H9 (cell line): ENCODE data around the gene LSS. TPM values are rescaled to one million over a fixed set of nuclear protein-coding genes. Genes with fewer than 3 reads are reported as not detected.

Experiments used
- DNase-seq: peaks from one replicate; pipeline ENCODE4 v3.0.0-alpha.2; 2017
- H2AFZ ChIP-seq: one replicate; pipeline ENCODE4 v1.6.1; 2013; ENCODE audit warnings: mild to moderate bottlenecking, low read length, control low read depth, moderate library complexity
- H2AK5ac ChIP-seq: 2 replicates; pipeline ENCODE4 v1.6.1; 2013; ENCODE audit warnings: low read length, control low read depth, mixed read lengths; ENCODE audit not compliant: insufficient read length
- H2BK120ac ChIP-seq: one replicate; pipeline ENCODE4 v1.6.1; 2013; ENCODE audit warnings: low read depth, mild to moderate bottlenecking, low read length, control low read depth, inconsistent platforms; ENCODE audit not compliant: poor library complexity, severe bottlenecking
- H2BK12ac ChIP-seq: 2 replicates; pipeline ENCODE4 v1.6.1; 2013; ENCODE audit warnings: low read length, control low read depth, mixed read lengths, low read depth; ENCODE audit not compliant: insufficient read length
- H2BK15ac ChIP-seq: 2 replicates; pipeline ENCODE4 v1.6.1; 2013; ENCODE audit warnings: low read depth, low read length, control low read depth
- H2BK20ac ChIP-seq: one replicate; pipeline ENCODE4 v1.6.1; 2013; ENCODE audit warnings: low read depth, mild to moderate bottlenecking, low read length, control low read depth, inconsistent platforms; ENCODE audit not compliant: poor library complexity, severe bottlenecking
- H2BK5ac ChIP-seq: 2 replicates; pipeline ENCODE4 v1.6.1; 2013; ENCODE audit warnings: low read length, control low read depth, mixed read lengths; ENCODE audit not compliant: insufficient read length
- H3K14ac ChIP-seq: 2 replicates; pipeline ENCODE4 v1.6.1; 2013; ENCODE audit warnings: low read length, control low read depth; ENCODE audit not compliant: insufficient read depth
- H3K18ac ChIP-seq: 2 replicates; pipeline ENCODE4 v1.6.1; 2013; ENCODE audit warnings: low read depth, mild to moderate bottlenecking, mixed read lengths, low read length, control low read depth; ENCODE audit not compliant: insufficient read length
- H3K23ac ChIP-seq: 2 replicates; pipeline ENCODE4 v1.6.1; 2013; ENCODE audit warnings: low read length, control low read depth, mixed read lengths, low read depth; ENCODE audit not compliant: insufficient read length
- H3K23me2 ChIP-seq: 2 replicates; pipeline ENCODE4 v1.6.1; 2013; ENCODE audit warnings: low read depth, mild to moderate bottlenecking, mixed read lengths, low read length, control low read depth; ENCODE audit not compliant: insufficient read length, poor library complexity, severe bottlenecking
- H3K27ac ChIP-seq: 2 replicates; pipeline ENCODE4 v1.5.1; 2013; ENCODE audit warnings: low read length, control low read depth, mixed read lengths, low read depth; ENCODE audit not compliant: insufficient read length
- H3K27me3 ChIP-seq: 2 replicates; pipeline ENCODE4 v1.6.1; 2013; ENCODE audit warnings: low read length, control low read depth, inconsistent platforms; ENCODE audit not compliant: insufficient read depth
- H3K4ac ChIP-seq: 2 replicates; pipeline ENCODE4 v1.6.1; 2013; ENCODE audit warnings: low read depth, mild to moderate bottlenecking, control low read depth, inconsistent platforms, low read length, moderate library complexity
- H3K4me1 ChIP-seq: 2 replicates; pipeline ENCODE4 v1.6.1; 2013; ENCODE audit warnings: low read length, control low read depth, inconsistent platforms; ENCODE audit not compliant: insufficient read depth
- H3K4me2 ChIP-seq: 2 replicates; pipeline ENCODE4 v1.6.1; 2013; ENCODE audit warnings: low read length, control low read depth, mixed read lengths; ENCODE audit not compliant: insufficient read length, insufficient read depth
- H3K56ac ChIP-seq: 2 replicates; pipeline ENCODE4 v1.6.1; 2013; ENCODE audit warnings: low read depth, mild to moderate bottlenecking, mixed read lengths, low read length, control low read depth; ENCODE audit not compliant: insufficient read length
- H3K79me1 ChIP-seq: 2 replicates; pipeline ENCODE4 v1.6.1; 2013; ENCODE audit warnings: low read depth, mild to moderate bottlenecking, moderate library complexity, low read length, control low read depth, inconsistent platforms; ENCODE audit not compliant: insufficient read depth, poor library complexity, severe bottlenecking
- H3K79me2 ChIP-seq: 2 replicates; pipeline ENCODE4 v1.6.1; 2013; ENCODE audit warnings: low read length, control low read depth, inconsistent platforms; ENCODE audit not compliant: insufficient read depth
- H3K9ac ChIP-seq: 2 replicates; pipeline ENCODE4 v1.6.1; 2013; ENCODE audit warnings: low read length, control low read depth, mixed read lengths; ENCODE audit not compliant: insufficient read length; ENCODE audit errors: extremely low read depth
- H3K9me3 ChIP-seq: one replicate; pipeline ENCODE4 v1.6.1; 2013; ENCODE audit warnings: low read depth, low read length, inconsistent platforms; ENCODE audit not compliant: control insufficient read depth
- H3T11ph ChIP-seq: one replicate; pipeline ENCODE4 v1.6.1; 2013; ENCODE audit warnings: mild to moderate bottlenecking, low read length, control low read depth, inconsistent platforms
- H4K20me1 ChIP-seq: one replicate; pipeline ENCODE4 v1.6.1; 2013; ENCODE audit not compliant: control insufficient read depth, insufficient read length, insufficient read depth
- H4K5ac ChIP-seq: 2 replicates; pipeline ENCODE4 v1.6.1; 2013; ENCODE audit warnings: low read depth, mild to moderate bottlenecking, mixed read lengths, low read length, control low read depth; ENCODE audit not compliant: insufficient read length
- H4K8ac ChIP-seq: replicated peaks from 2 replicates; pipeline ENCODE4 v1.6.1; 2013; ENCODE audit warnings: low read length, control low read depth, mixed read lengths, low read depth; ENCODE audit not compliant: insufficient read length
- H4K91ac ChIP-seq: 2 replicates; pipeline ENCODE4 v1.6.1; 2013; ENCODE audit warnings: low read depth, mild to moderate bottlenecking, moderate library complexity, mixed read lengths, low read length, control low read depth; ENCODE audit not compliant: insufficient read length
- H3K27ac Mint-ChIP-seq, 3 experiments: 2 replicates in 2 of 3; 3 replicates in 1 of 3; pipeline ENCODE4 v1.8.0; 2020 to 2021; ENCODE audit warnings: mixed read lengths in 3 of 3, mild to moderate bottlenecking in 1 of 3, moderate library complexity in 1 of 3
- H3K27me3 Mint-ChIP-seq: 2 replicates; pipeline ENCODE4 v1.8.0; 2021; ENCODE audit warnings: low read depth, mild to moderate bottlenecking, moderate library complexity, mixed read lengths
- H3K36me3 Mint-ChIP-seq, 3 experiments: 2 replicates in 2 of 3; 3 replicates in 1 of 3; pipeline ENCODE4 v1.8.0; 2020 to 2021; ENCODE audit warnings: low read depth in 3 of 3, mixed read lengths in 3 of 3; ENCODE audit not compliant: insufficient read depth in 1 of 3
- H3K4me1 Mint-ChIP-seq, 2 experiments: 2 replicates each; pipeline ENCODE4 v1.8.0; 2020; ENCODE audit warnings: mixed read lengths in 2 of 2
- H3K4me3 Mint-ChIP-seq, 2 experiments: 2 replicates in 1 of 2; 3 replicates in 1 of 2; pipeline ENCODE4 v1.8.0; 2020 to 2021; ENCODE audit warnings: mild to moderate bottlenecking in 2 of 2, mixed read lengths in 2 of 2, moderate library complexity in 1 of 2
- H3K9me3 Mint-ChIP-seq, 2 experiments: 2 replicates in 1 of 2; 3 replicates in 1 of 2; pipeline ENCODE4 v1.8.0; 2020; ENCODE audit warnings: mild to moderate bottlenecking in 2 of 2, mixed read lengths in 2 of 2, moderate library complexity in 1 of 2
- WGBS: extraction: QIAGEN DNeasy Blood & Tissue Kit; methylation state at CpG from one replicate; pipeline ENCODE4 v1.1.7; 2013; ENCODE audit warnings: missing lambda C conversion rate, low lambda C conversion rate, mixed read lengths; ENCODE audit not compliant: insufficient read length; ENCODE audit errors: extremely low coverage; 5-methylcytosine and 5-hydroxymethylcytosine counted together
- total RNA-seq: library from RNA; stranded (reverse); gene quantifications from 2 replicates; pipeline ENCODE4 v1.2.1, GENCODE V29; 2021
- TF ChIP-seq, protein P1 (sequence below): fragments of 200-600 bp; sonication (generic); conservative IDR thresholded peaks from 3 replicates; pipeline ENCODE4 v1.8.0; 2021; ENCODE audit warnings: antibody characterized with exemption, mild to moderate bottlenecking

The LSS gene
- total RNA-seq, 1 experiment from 2014 or later: 69.2 TPM

DNA sequence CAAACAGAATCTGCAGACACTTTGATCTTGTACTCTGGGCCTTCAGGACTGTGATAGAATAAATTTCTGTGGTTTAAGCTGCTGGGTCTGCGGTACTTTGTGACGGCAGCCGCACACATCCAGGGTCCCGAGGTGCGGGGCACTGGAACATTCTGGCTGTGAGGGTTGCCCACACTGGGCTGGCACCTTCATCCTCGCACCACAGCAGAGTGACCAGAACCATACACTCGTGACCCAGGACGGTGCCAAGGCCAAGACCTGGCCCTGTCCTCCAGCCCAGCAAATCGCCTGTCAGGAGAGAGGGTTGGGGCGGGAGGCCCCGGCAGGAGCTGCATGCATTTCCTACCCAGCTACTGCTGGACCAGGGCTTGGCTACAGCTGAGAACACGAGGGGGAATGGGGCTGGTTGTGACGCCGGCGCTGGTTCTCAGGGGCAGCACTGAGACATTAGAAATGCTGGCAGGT lies 70.6 kb downstream of the LSS start:
- no peaks in the 10 kb centered on the region for H3K27me3 ChIP-seq
- H3K4me2 ChIP-seq: no peak overlapping the region
- no CpG with 5 or more reads among the region's 15 CpGs for WGBS
- no peak overlapping the region for H3K4me3 Mint-ChIP-seq
- H3K4me1 ChIP-seq: no peaks in the 10 kb centered on the region; the same call in 1 of the 2 replicates
- no peak overlapping the region for H2BK15ac ChIP-seq
- no peaks in the 10 kb centered on the region for H4K20me1 ChIP-seq
- TF ChIP-seq, protein P1, sequence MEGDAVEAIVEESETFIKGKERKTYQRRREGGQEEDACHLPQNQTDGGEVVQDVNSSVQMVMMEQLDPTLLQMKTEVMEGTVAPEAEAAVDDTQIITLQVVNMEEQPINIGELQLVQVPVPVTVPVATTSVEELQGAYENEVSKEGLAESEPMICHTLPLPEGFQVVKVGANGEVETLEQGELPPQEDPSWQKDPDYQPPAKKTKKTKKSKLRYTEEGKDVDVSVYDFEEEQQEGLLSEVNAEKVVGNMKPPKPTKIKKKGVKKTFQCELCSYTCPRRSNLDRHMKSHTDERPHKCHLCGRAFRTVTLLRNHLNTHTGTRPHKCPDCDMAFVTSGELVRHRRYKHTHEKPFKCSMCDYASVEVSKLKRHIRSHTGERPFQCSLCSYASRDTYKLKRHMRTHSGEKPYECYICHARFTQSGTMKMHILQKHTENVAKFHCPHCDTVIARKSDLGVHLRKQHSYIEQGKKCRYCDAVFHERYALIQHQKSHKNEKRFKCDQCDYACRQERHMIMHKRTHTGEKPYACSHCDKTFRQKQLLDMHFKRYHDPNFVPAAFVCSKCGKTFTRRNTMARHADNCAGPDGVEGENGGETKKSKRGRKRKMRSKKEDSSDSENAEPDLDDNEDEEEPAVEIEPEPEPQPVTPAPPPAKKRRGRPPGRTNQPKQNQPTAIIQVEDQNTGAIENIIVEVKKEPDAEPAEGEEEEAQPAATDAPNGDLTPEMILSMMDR: no peak
- peaks cover 15 to 27% of the 10 kb centered on the region in 2 experiments for H3K9me3 Mint-ChIP-seq
- H3K4ac ChIP-seq: no peak overlapping the region
- no peak overlapping the region for H3T11ph ChIP-seq
- DNase-seq: peak; percentile 16
- H3K4me1 Mint-ChIP-seq: no peaks in the 10 kb centered on the region; a peak in 1 of 4 replicates
- no peak overlapping the region for H2AK5ac ChIP-seq
- H3K23me2 ChIP-seq: no peaks in the 10 kb centered on the region
- H3K27ac Mint-ChIP-seq: 0 out of 7 replicates have a peak overlapping the region, but pooled peaks of 1 of the 3 experiments have one; percentile 34
- no peak overlapping the region for H3K56ac ChIP-seq
- no peak overlapping the region for H2BK120ac ChIP-seq
- H3K36me3 Mint-ChIP-seq: peaks cover 19 to 29% (median 20%) of the 10 kb centered on the region in 3 experiments
- no peak overlapping the region for H2BK12ac ChIP-seq
- H3K27me3 Mint-ChIP-seq: no peaks in the 10 kb centered on the region
- H4K5ac ChIP-seq: no peak overlapping the region
- no peak overlapping the region for H4K91ac ChIP-seq
- no peak overlapping the region for H3K9ac ChIP-seq
- no peaks in the 10 kb centered on the region for H3K79me2 ChIP-seq
- H2BK5ac ChIP-seq: no peak overlapping the region
- no peak overlapping the region for H3K23ac ChIP-seq
- no peak overlapping the region for H3K27ac ChIP-seq
- H2AFZ ChIP-seq: no peak overlapping the region
- H3K79me1 ChIP-seq: no peaks in the 10 kb centered on the region
- no peak overlapping the region for H3K18ac ChIP-seq
- no peak overlapping the region for H2BK20ac ChIP-seq
- no peak overlapping the region for H3K14ac ChIP-seq
- no peaks in the 10 kb centered on the region for H3K9me3 ChIP-seq
- H4K8ac ChIP-seq: no peak overlapping the region
